Fibroblast of villous mesenchyme (primary cell): ENCODE measurements around the gene MED9. TPM values are rescaled to one million over a fixed set of nuclear protein-coding genes. Genes with fewer than 3 reads are reported as not detected.

ENCODE experiments used
- DNase-seq: peaks from one replicate; pipeline ENCODE4 v3.0.0-alpha.2; 2010; ENCODE audit warnings: low read depth
- H3K4me3 ChIP-seq: 2 replicates; pipeline ENCODE4 v1.5.1; 2011; ENCODE audit warnings: low read depth, mild to moderate bottlenecking, low read length
- CTCF ChIP-seq: IDR thresholded peaks from 2 replicates; pipeline ENCODE4 v1.5.1; 2012; ENCODE audit warnings: low read depth, mild to moderate bottlenecking, low read length; ENCODE audit not compliant: insufficient read depth
- total RNA-seq: library from RNA; depleted of rRNA; stranded (reverse); fragments of >200 nt; gene quantifications from 2 replicates; pipeline ENCODE4 v1.2.3, GENCODE V29; 2012

Gene MED9
- total RNA-seq, 1 donor, result 11.2 TPM

GRCh38 chr17:17515934-17516930, 39.4 kb downstream of the MED9 start:
- peak; percentile 27 for DNase-seq
- no peak for TF ChIP-seq CTCF
- H3K4me3 ChIP-seq, result no peak overlapping the region

- no peak for DNase-seq
- H3K4me3 ChIP-seq, result no peak overlapping the region
- no peak for TF ChIP-seq CTCF
Observed at GRCh38 chr17:17516941-17517720, 40.3 kb downstream of the MED9 start.

GRCh38 chr17:17518014-17518413, 41.2 kb downstream of the MED9 start:
- no peak for DNase-seq
- TF ChIP-seq CTCF, result no peak

DNA sequence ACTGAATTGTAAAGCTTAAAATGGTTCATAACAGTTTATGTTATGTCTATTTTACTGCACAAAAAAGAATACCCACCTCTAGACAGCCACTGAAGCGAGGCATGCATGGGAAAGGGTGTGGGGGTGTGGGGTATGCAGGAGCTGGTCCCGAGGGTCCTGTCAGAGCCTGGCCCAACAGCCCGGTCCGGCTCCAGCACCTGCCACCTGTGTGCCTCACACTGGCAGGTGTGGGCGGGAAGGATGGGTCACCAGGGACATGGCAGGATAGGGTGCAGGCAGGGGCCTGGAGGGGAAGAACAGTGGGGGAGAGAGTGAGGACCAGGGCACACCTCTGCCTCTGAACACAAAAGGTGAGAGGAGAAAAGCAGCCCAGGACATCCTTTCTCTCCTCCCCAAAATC, 42.2 kb downstream of the MED9 start:
- no peak overlapping the region for H3K4me3 ChIP-seq
- no peak for DNase-seq
- no peak for TF ChIP-seq CTCF

More at GRCh38 chr17:17518014-17518413, 41.2 kb downstream of the MED9 start:
- H3K4me3 ChIP-seq, result no peak overlapping the region

DNA sequence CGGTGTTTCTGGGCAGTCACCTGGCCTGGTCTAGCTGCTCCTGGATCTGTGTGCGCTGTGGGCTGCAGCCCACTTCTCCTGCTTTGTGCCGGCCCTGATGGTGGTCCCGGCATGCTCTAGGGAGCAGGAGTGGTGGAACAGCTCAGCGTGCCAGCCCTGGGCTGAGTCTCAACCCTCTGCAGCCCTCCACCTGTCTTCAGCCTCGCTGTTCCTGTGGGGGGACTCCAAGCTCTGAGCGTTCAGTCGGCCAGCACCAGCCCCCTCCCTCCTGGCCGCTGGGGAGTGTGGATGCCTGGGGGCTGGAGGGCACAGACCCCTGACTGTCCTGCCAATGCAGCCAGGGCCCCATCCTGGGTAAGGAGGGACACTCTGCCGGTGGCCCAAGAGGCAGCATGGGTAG, 43.1 kb downstream of the MED9 start:
- no peak overlapping the region for H3K4me3 ChIP-seq
- DNase-seq, result no peak
- TF ChIP-seq CTCF, result no peak

DNA sequence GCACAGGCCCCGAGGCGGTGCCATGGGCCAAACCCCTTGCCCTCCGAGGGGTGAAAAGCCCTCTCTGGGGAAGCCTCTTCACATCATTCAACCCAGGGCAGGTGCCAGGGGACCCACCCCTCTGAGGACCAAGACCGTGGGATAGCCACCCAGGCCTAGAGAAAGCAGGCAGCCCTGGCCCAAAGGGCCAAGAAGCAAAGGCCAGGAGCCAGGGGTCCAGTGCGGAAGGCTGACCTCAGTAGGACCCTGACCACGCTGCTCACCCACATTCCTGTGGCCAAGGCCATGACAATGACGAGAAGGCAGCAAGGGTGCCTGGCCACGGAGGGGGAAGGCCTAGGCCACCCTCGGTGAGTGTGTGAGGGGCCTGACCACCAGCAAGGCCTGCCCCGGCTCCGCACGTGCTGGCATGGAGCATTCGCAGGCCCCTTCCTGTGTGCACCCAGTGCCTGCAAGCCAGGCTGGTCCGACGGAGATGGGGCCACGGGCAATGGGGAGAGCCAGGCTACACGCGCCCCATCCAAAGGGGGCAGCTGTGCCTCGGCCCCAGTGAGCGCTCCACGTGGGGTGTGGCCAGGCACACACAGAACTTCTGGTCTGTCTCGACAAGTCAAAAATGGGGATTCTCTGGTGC, 43.9 kb downstream of the MED9 start:
- no peak overlapping the region for H3K4me3 ChIP-seq
- TF ChIP-seq CTCF, result no peak
- no peak for DNase-seq
